T-helper 1 cell treated with Interleukin-12 subunit alpha and Interleukin-12 subunit beta and Interleukin-4 antibody, amounts not matched to agents 30 μg/mL and 1 μg/mL, for 36 hours (primary cell): ENCODE data around the gene MRPL2.

ENCODE experiments used
- H3K27ac Mint-ChIP-seq: one replicate; pipeline ENCODE4 v1.8.0; 2021; ENCODE audit warnings: mild to moderate bottlenecking, mixed read lengths
- H3K27me3 Mint-ChIP-seq: one replicate; pipeline ENCODE4 v1.8.0; 2021; ENCODE audit warnings: low read depth, mixed read lengths
- H3K36me3 Mint-ChIP-seq: one replicate; pipeline ENCODE4 v1.8.0; 2021; ENCODE audit warnings: low read depth, mixed read lengths
- H3K4me1 Mint-ChIP-seq: one replicate; pipeline ENCODE4 v1.8.0; 2021; ENCODE audit warnings: low read depth, mixed read lengths
- H3K4me3 Mint-ChIP-seq: one replicate; pipeline ENCODE4 v1.8.0; 2021; ENCODE audit warnings: mild to moderate bottlenecking, moderate library complexity, mixed read lengths
- H3K9me3 Mint-ChIP-seq: one replicate; pipeline ENCODE4 v1.8.0; 2021; ENCODE audit warnings: mixed read lengths

Gene MRPL2

DNA sequence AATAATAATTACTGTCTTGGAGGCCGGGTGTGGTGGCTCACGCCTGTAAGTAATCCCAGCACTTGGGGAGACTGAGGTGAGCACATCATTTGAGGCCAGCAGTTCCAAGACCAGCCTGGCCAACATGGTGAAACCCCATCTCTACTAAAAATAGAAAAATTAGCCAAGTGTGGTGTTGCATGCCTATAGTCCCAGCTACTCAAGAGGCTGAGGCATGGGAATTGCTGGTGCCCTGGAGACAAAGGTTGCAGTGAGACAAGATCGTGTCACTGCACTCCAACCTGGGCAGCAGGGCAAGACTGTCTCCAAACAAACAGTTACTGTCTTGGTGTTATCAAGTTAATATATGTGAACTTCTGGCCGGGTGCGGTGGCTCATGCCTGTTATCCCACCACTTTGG, 32.9 kb downstream of the MRPL2 start:
- Mint-ChIP-seq H3K4me1 (peaks cover 13% of the 10 kb centered on the region), H3K9me3 (no peaks in the 10 kb centered on the region), H3K27me3 (no peaks in the 10 kb centered on the region), H3K36me3 (peaks cover 39% of the 10 kb centered on the region), H3K27ac (no peak overlapping the region), H3K4me3 (no peak overlapping the region)

DNA sequence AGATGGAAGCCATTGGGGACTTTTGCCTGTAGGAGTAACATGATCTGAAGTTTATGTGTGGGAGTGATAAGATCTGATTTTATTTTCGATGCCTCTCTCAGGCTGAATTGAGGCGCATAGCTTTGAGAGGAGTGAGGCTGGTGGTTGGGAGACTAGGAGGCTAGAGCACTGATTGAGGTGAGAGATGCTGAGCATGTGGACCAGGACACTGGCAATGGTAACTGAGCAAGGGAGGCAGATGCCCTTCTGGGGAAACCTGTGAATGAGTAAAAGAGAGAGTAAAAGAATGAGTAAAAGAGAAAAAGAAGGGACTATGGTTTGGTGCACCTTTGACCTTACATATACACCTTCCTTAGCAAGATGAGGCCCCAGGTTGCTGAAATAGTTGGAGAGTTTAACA, 34.8 kb downstream of the MRPL2 start:
- Mint-ChIP-seq H3K4me3 (no peak overlapping the region), H3K4me1 (peaks cover 17% of the 10 kb centered on the region), H3K27ac (peak overlapping the region; percentile 56), H3K27me3 (no peaks in the 10 kb centered on the region), H3K9me3 (no peaks in the 10 kb centered on the region), H3K36me3 (peaks cover 40% of the 10 kb centered on the region)

DNA sequence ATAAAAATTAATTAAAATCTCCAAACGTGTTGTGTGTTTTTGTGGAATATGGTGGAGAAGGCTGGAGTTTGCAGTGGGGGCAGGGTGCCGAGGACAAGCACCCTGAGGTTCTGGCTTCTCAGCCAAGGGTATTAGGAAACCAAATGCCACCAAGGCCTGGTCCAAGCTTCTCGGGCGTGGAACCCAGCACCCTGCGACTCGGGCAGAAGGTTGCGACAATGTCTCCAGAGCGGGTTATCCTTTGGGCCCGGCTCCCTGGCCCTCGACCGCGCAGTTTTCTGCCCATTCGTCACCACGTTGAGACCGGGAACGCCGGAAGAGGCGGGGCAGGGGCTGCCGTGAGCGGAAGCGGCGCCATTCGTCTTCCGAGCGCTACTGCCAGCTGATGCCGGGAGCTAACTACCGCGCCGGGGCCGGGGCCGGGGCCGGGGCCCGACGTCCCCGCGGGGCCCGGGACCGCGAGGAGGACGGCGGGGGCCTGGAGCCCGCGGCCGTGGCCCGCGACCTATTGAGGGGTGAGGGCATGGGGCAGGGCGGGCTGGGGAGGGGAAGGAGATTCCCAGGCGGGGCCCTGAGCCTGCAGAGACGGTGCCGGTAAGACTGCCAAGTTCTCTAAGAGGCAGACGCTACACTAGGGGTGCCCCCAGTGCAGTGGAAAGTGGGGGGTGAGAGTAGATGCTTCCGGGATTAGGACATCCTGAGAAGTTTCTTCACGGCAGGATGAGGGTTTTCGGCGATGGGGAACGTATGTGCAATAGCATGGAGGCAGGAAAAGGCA, 37.8 kb downstream of the MRPL2 start, which contains the start of gene RRP36:
Gene RRP36, plus strand, starts transcription at position 354 of the 778 bp plus-strand sequence. Its CDS starts 32 bp downstream, at position 386.
- Mint-ChIP-seq H3K4me1 (peaks cover 21% of the 10 kb centered on the region), H3K27ac (peak within 1 kb of the TSS; percentile 85), H3K4me3 (peak within 1 kb of the TSS; percentile 98), H3K27me3 (no peaks in the 10 kb centered on the region), H3K36me3 (peaks cover 44% of the 10 kb centered on the region), H3K9me3 (no peaks in the 10 kb centered on the region)

DNA sequence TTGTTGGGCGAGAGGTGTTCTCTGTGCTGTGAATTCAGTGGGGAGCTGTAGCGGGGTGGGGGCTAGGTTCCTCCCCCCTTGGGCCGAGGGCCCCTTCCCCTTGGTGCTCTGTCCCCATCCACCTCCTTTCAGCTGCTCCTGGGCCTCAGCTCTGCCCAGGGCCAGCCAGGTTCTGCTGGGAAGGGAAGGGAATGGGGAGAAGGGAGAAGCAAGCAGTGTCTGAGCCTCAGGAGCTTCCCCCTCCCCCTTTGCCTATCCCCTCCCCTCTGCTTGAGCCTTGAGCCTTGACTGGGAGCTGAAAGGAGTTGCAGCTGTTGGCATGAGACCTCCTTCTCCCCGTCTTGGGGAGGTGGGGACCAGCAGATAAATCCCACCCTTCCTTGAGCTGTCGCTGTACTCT, 38.4 kb downstream of the MRPL2 start:
- no peaks in the 10 kb centered on the region for H3K27me3 Mint-ChIP-seq
- peaks cover 24% of the 10 kb centered on the region for H3K4me1 Mint-ChIP-seq
- H3K36me3 Mint-ChIP-seq = peaks cover 44% of the 10 kb centered on the region
- peak overlapping the region; percentile 83 for H3K4me3 Mint-ChIP-seq
- H3K9me3 Mint-ChIP-seq = no peaks in the 10 kb centered on the region
- H3K27ac Mint-ChIP-seq = peak overlapping the region; percentile 80

DNA sequence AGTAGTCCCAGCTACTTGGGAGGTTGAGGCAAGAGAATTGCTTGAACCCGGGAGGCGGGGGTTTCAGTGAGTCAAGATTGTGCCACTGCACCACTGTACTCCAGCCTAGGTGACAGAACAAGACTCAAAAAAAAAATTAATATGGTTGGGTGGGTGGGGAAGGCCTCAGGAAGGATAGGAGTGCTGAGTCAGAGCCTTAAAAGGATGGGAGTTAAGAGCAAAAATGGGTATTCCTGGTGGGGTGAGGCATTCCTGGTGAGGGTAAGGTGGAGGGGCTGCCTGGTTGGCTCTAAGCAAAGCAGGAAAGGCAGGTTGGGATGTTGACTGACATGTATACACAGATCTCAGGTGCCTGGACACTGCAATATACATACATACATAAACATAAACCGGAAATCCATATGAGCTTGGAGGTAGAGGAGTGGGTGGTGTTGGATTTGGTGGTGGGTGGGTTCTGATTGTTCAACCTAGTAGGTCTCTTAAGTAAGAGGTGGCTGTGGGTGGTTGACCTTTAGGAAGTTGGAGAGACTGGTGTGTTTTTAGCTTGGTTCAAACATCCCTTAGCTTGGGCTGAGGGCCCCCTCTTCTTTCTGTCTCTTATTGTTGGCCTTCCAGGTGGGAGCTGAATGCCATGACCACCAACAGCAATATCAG, 39.1 kb downstream of the MRPL2 start:
- H3K27ac Mint-ChIP-seq = peak overlapping the region; percentile 76
- no peaks in the 10 kb centered on the region for H3K9me3 Mint-ChIP-seq
- H3K36me3 Mint-ChIP-seq = peaks cover 41% of the 10 kb centered on the region
- H3K27me3 Mint-ChIP-seq = no peaks in the 10 kb centered on the region
- peaks cover 25% of the 10 kb centered on the region for H3K4me1 Mint-ChIP-seq
- H3K4me3 Mint-ChIP-seq = peak overlapping the region; percentile 59

DNA sequence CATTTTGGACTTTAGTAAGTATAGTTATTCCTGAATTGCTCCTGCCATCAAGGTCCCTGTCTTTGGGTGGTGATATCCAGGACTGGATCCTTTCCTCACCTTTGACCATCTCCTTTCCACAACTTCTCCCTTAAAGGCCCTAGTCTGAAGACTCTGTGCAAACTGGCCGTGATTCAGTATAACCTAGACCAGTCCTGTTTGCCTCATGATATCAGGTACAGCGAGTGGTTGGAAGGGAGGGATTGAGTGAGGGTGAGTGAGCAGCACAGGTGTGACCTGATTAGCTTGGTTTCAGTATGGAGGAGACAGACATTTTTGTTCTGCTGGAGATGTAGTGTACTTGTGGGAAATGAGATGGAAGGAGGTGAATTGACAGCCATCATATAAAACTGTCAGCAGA, 40.1 kb downstream of the MRPL2 start:
- Mint-ChIP-seq H3K27ac (no peak overlapping the region), H3K9me3 (no peaks in the 10 kb centered on the region), H3K36me3 (peaks cover 31% of the 10 kb centered on the region), H3K4me3 (no peak overlapping the region), H3K27me3 (no peaks in the 10 kb centered on the region), H3K4me1 (peaks cover 25% of the 10 kb centered on the region)

DNA sequence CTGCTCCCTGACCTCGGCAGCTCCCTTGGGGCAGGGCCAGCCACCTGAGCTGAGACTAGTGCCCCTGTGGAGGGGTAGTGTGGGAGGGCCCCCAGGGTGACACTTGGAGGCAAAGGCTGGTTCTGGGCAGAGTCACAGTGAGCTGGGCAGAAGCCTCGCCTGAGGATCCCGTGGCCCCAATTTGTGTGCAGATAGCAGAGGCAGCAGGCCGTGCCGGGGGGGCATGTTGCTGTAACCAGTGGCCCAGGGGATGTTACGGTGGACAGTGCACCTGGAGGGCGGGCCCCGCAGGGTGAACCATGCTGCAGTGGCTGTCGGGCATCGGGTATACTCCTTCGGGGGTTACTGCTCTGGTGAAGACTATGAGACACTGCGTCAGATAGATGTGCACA, 42.3 kb downstream of the MRPL2 start:
- Mint-ChIP-seq H3K27me3 (no peaks in the 10 kb centered on the region), H3K4me3 (no peak overlapping the region), H3K4me1 (peaks cover 41% of the 10 kb centered on the region), H3K36me3 (peaks cover 31% of the 10 kb centered on the region), H3K27ac (no peak overlapping the region), H3K9me3 (no peaks in the 10 kb centered on the region)

DNA sequence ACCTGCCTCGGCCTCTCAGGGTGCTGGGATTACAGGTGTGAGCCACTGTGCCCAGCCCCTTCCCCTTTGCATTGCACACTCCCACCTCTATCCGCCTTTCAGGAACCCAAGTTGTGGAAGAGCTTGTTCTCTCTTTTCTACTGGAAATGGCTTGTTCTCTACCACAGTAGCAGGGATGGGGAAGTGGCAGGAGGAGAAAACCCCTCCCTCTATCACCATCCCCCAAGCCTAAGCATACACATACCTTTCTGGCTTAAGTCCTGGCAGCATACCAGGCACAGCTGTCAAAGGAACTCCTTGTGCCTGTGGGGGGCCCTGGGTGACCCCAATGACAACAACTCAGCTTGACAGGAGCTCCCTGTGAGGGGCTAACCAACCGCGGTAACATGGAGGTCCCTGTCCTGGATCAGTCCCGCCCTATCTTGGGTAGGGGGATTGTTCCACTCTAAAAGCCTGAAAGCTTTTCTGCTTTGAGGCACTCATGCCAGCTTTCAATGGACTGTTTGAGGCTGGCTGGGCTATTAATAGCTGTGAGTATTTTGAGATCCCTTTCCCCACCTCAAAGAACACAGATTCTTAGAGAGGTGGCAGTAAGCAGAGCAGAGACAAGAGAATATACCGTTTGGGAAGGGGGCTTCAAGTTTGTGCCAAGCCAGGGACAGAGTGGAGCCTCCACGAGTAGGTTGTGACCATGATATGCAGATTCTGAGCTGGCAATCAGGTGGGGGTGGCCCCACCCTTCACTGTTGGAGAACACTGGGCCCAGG, 42.9 kb downstream of the MRPL2 start:
- Mint-ChIP-seq H3K36me3 (peaks cover 35% of the 10 kb centered on the region), H3K27ac (no peak overlapping the region), H3K27me3 (no peaks in the 10 kb centered on the region), H3K4me1 (peaks cover 44% of the 10 kb centered on the region), H3K4me3 (peak overlapping the region; percentile 58), H3K9me3 (no peaks in the 10 kb centered on the region)

DNA sequence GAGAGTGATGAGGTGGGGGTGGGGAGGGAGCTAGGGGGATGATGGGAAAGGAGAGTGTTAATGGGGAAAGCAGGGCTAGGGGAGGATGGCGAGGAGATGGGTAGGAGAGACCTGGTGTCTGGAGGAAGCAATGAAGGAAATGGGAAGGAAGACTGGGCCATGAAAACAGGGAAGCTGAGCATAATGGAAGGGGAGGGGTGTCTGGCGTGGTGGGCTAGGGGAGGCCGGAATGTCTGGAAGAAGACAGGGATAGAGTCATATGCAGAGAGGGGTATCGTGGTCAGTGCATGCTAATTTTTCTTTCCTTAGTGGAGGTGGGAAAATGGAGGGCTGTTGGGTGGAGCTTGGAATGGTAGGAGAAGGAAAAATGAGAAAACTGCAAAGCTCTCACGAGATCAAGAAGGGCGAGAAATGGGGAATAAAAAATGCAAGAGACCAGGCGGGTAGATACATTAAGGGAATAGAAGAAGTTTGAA, 44.8 kb downstream of the MRPL2 start:
- no peaks in the 10 kb centered on the region for H3K9me3 Mint-ChIP-seq
- peak overlapping the region; percentile 97 for H3K4me3 Mint-ChIP-seq
- H3K4me1 Mint-ChIP-seq = peaks cover 40% of the 10 kb centered on the region
- peak overlapping the region; percentile 89 for H3K27ac Mint-ChIP-seq
- H3K27me3 Mint-ChIP-seq = no peaks in the 10 kb centered on the region
- H3K36me3 Mint-ChIP-seq = peaks cover 36% of the 10 kb centered on the region

DNA sequence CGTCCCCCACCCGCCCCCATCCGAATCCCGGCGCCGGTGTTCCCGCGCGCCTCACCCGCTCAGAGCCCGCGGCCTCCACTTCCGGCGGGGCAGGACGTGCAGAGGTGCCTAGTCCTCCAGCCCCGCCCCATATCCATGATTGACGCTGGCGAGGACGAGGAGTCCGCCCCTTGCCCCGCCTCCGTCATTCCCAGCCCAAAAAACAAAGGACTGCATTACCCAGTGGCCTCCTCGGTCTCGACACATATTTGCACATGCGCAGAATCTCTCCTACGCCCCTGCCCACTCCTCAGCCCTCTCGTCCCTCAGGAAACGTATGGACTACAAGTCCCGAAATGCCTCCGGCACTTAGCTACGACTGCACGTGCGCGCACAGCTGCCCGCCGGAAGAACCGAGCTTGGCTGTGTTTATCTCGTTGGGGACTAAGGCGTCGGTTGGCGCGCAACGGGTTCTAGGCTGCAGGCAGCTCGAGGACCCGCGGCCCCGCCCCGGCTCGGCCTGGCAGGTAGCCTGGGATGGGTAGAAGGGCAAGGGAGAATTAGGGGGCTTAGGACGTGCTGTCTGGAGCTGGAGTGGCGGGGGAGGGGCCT, 45.3 kb downstream of the MRPL2 start, which contains the start of the genes KLHDC3 and MEA1:
Gene KLHDC3, plus strand, starts transcription at position 407 of the 591 bp plus-strand sequence. CDS start 2,944 bp downstream, outside the sequence.
Gene MEA1, minus strand, starts transcription at position 104 of the 591 bp plus-strand sequence. CDS start 133 bp downstream, outside the sequence.
- no peaks in the 10 kb centered on the region for H3K27me3 Mint-ChIP-seq
- peak within 1 kb of the TSS; percentile 89 for H3K27ac Mint-ChIP-seq
- H3K4me3 Mint-ChIP-seq = peak within 1 kb of the TSS; percentile 97
- H3K36me3 Mint-ChIP-seq = peaks cover 35% of the 10 kb centered on the region
- no peaks in the 10 kb centered on the region for H3K9me3 Mint-ChIP-seq
- H3K4me1 Mint-ChIP-seq = peaks cover 39% of the 10 kb centered on the region

DNA sequence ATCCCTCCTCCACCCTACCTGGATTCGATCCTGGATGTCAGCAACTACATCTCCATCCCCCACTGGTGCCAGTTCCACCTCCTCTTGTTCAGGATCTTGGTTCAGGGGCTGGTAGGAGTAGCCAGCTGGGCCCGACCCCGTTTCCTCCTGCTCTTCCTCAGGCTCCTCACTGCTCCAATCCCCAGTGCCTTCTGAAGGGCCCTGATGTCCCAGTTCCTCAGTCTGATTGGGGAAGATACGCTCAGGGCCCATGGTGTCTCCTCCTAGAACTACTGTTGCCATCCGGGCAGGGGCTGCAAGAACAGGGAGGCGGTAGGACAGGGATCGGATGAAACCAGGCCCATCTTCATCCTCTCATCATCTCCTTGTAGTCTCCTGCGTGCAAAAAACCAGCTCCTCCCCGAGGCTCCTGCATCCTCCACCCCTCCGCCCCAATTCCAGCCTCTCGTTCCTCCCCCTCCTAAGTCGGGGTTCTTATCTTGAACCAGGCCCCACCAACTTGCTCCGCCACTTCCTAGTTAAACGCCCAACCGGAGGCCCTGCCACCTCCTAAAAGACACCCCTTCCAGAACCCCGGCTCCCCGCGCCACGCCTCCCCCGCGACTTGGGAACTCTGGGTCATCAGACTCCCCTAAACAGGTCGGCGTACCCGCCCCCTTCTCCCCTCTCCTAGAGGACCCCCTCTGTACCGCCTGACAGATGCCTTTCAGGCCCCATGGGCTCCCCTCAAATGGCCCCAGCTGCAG, 46.0 kb downstream of the MRPL2 start:
- Mint-ChIP-seq H3K27ac (peak overlapping the region; percentile 89), H3K4me1 (peaks cover 39% of the 10 kb centered on the region)

DNA sequence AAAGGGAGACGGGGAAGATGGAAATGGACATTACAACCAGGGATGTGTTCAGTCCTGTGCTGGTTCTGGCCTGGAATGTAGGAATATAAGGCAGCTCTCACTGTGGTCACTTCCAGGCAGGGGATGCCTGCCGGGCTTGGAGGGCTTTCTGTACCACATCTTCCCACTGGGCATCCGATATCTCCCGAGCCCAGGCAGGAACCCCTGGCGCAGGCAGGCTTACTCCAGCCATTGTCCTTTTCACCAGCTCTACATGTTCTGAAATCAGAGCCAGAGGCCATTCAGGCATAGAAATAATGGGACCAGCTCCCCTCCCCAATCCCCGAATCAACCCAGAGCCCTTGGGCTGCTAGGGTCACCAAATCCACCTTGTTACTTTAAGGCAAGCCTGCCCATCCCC, 46.9 kb downstream of the MRPL2 start:
- Mint-ChIP-seq H3K9me3 (no peaks in the 10 kb centered on the region), H3K36me3 (peaks cover 29% of the 10 kb centered on the region), H3K4me1 (peaks cover 36% of the 10 kb centered on the region), H3K27me3 (no peaks in the 10 kb centered on the region), H3K27ac (no peak overlapping the region), H3K4me3 (peak overlapping the region; percentile 97)

More for the DNA sequence above, 46.0 kb downstream of the MRPL2 start:
- H3K27me3 Mint-ChIP-seq = no peaks in the 10 kb centered on the region
- H3K9me3 Mint-ChIP-seq = no peaks in the 10 kb centered on the region
- peaks cover 34% of the 10 kb centered on the region for H3K36me3 Mint-ChIP-seq
- peak overlapping the region; percentile 97 for H3K4me3 Mint-ChIP-seq

DNA sequence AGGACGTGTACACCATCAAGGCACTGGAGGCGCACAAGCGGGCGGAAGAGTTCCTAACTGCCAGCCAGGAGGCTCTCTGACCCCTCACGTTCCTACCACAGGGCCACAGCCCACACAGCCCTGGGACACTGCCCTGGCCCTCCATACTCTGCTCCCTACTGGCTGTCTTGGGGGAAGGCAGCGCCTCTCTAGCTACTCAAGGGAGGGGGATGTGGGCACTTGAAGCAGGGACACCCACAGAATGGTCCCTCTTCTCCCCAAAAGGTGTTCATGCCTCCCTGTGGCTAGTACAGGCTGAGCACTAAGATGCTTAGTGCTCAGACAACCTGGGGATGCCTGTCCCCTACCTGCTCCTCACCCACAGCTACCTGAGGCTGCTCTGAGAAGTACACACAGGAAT, 48.0 kb downstream of the MRPL2 start:
- Mint-ChIP-seq H3K36me3 (peaks cover 30% of the 10 kb centered on the region), H3K4me1 (peaks cover 35% of the 10 kb centered on the region), H3K27ac (no peak overlapping the region), H3K27me3 (no peaks in the 10 kb centered on the region), H3K4me3 (no peak overlapping the region), H3K9me3 (no peaks in the 10 kb centered on the region)
